Activated CD8-positive, alpha-beta memory T cell treated with anti-CD3 and anti-CD28 coated beads, Interleukin-2, amount 50 U/mL, for 1 hour (primary cell): ENCODE measurements around the gene MCMBP.
"Not testable (repeated sequence)": the region's sequence is repeated elsewhere in the genome, so short reads cannot be mapped to it uniquely, and the experiment has no call there.

Experiments used
- DNase-seq: peaks from one replicate; pipeline ENCODE4 v3.0.0-alpha.2; 2020; ENCODE audit errors: extremely low read depth

MCMBP gene, protein sequence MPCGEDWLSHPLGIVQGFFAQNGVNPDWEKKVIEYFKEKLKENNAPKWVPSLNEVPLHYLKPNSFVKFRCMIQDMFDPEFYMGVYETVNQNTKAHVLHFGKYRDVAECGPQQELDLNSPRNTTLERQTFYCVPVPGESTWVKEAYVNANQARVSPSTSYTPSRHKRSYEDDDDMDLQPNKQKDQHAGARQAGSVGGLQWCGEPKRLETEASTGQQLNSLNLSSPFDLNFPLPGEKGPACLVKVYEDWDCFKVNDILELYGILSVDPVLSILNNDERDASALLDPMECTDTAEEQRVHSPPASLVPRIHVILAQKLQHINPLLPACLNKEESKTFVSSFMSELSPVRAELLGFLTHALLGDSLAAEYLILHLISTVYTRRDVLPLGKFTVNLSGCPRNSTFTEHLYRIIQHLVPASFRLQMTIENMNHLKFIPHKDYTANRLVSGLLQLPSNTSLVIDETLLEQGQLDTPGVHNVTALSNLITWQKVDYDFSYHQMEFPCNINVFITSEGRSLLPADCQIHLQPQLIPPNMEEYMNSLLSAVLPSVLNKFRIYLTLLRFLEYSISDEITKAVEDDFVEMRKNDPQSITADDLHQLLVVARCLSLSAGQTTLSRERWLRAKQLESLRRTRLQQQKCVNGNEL

DNA sequence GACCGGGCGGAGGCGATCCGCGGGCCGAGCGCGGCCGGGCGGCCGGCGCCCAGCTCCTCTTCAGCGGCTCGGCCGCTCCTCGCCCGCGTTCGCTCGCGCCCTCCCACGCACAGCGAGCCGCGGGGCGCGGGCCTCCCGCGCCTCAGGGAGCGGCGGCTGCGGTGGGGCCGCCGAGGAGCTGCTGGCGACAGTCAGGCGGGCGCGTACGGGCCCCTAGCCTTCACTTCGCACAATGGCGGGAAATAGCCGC is at the start of gene MCMBP:
TSS of gene MCMBP (minus strand) at position 234 of the 250 bp plus-strand sequence. CDS start 259 bp downstream, outside the sequence.
- DNase-seq, result no peak

DNA sequence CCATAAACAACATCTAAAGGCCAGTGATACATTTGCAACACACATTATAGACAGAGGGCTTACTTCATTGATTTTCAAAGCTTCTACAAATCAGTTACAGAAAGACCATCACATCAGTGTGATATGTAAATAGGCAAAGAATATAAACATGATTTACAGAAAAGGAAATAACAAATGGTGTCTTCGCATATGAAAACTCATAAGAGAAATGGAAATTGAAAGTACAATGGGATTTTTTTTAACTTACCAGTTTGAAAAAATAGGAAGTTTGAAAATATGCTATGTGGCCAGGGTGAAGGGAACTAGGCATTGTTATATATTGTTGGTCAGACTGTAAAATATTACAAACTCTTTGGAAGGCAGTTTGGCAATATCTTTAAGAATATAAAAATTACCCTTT is 47.2 kb upstream of the MCMBP start:
- DNase-seq, result no peak

- DNase-seq, result no peak
These were observed 46.6 kb upstream of the MCMBP start for GRCh38 chr10:119919271-119919670.

GRCh38 chr10:119917777-119918176 is 45.1 kb upstream of the MCMBP start:
- no peak for DNase-seq

- no peak for DNase-seq
These were observed 38.0 kb upstream of the MCMBP start for GRCh38 chr10:119910689-119911088.

- DNase-seq, result no peak
These were observed 35.5 kb upstream of the MCMBP start for GRCh38 chr10:119908166-119908565.

DNA sequence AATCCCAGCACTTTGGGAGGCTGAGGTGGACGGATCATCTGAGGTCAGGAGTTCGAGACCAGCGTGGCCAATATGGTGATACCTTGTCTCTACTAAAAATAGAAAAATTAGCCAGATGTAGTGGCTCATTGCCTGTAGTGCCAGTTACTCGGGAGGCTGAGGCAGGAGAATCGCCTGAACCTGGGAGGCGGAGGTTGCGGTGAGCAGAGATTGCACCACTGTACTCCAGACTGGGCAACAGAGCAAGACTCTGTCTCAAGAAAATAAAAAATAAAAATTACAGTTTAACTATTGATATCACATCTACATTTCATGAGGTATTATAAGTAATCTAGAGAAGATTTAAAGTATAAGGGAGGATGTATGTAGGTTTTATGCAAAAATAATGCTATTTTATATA is 35.1 kb upstream of the MCMBP start:
- DNase-seq, result not testable (repeated sequence)

DNA sequence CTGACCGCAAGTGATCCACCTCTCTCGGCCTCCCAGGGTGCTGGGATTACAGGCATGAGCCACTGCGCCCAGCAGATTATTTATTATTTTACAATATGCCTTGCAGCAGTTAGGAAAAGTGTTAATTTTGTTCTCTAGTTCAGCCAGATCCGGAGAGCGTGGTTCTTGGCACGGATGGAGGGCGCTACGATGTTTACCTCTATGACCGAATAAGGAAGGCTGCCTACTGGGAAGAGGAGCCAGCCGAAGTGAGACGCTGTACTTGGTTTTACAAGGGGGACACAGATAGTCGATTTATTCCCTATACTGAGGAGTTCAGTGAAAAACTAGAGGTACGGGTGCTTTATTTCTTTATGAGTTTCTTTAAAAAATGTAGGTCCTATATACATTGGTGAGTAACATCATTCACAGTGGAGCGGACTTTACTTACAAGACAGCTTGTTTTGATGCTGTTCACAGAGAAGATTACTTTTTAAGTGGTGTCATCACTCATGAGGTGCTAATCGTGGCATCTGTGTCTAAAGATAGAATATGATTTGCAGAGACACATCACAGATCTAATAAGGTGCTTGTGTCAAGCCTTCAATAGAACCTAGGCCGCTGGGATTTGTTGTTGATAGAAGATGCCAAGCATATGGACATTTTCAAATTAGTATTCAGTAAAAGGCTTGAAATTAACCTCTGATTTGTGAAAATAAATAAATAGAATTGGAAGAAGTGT is 31.5 kb upstream of the MCMBP start:
- DNase-seq, result no peak

GRCh38 chr10:119898577-119898976 is 25.9 kb upstream of the MCMBP start:
- no peak for DNase-seq

GRCh38 chr10:119896937-119897770 is 24.5 kb upstream of the MCMBP start:
- no peak for DNase-seq

DNA sequence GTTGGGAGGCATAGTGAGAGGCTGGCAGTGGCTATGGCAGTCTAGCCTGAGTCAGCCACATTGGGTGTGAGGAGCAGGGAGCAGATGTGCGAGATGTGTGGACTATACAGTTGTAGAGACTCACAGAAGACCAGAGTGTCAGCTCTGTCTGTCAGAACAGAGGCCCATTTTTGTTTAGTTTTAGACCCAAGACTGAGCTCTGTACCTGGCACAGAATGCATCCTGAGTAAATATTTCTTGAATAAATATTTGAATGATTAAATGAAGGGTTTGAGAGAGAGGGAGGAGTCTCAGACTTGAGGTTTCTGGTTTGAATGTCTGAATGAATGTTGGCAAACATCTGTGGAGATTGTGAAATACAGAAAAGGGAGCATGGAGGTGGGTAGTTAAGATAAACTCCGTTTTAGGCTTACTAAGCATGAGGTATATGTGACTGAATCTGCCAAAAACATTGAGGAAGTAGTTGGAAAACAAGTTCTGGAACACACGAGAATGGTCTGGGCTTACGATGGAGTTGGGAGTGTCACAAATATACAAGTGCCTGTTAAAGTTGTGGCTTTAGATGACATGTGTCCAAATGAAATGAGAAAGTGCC is 23.5 kb upstream of the MCMBP start:
- DNase-seq, result no peak

GRCh38 chr10:119893845-119894427 is 21.3 kb upstream of the MCMBP start:
- DNase-seq, result no peak

- DNase-seq, result no peak
These were observed 20.4 kb upstream of the MCMBP start for GRCh38 chr10:119893074-119893473.

DNA sequence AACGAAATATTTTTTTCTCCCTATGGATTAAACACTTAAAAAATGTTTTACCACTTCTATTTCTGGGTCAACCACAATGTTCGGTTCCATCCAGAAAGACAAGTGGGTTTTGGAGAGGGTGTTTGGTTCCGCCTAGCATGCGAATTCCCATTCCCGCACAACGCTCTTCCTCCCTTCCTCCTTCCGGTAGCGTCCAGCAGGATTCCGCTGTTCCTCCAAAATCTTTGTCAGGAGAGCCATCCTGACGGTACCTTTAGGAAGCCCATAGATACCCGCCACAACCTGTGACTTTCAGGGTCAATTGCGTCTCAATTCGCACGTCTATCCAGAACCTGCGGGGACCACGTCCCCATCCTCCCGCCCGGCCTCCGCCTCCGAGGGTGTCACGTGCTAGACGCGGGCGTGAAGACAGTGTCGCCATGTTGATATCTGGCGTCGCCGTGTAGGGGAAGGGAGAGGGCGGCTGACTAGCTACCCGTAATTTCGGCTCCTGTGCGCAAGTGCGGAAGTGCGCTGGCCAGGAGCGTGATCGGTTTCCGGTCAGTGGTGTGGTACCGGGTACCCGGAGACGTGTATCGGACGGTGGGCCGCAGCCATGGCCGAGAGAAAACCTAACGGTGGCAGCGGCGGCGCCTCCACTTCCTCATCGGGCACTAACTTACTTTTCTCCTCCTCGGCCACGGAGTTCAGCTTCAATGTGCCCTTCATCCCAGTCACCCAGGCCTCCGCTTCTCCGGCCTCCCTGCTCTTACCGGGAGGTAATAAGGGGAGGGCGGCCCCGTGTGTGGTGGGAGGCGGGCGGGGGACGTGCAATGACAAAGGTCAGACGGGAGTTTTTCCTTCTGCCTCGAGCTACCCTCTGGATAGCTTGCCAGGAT is 19.8 kb upstream of the MCMBP start, which contains the start of gene SEC23IP:
TSS of gene SEC23IP (plus strand) at position 543 of the 878 bp plus-strand sequence. CDS start at position 596, 53 bp downstream.
- peak; percentile 70 for DNase-seq

GRCh38 chr10:119891849-119892187 is 19.2 kb upstream of the MCMBP start:
- DNase-seq, result not testable (repeated sequence)

DNA sequence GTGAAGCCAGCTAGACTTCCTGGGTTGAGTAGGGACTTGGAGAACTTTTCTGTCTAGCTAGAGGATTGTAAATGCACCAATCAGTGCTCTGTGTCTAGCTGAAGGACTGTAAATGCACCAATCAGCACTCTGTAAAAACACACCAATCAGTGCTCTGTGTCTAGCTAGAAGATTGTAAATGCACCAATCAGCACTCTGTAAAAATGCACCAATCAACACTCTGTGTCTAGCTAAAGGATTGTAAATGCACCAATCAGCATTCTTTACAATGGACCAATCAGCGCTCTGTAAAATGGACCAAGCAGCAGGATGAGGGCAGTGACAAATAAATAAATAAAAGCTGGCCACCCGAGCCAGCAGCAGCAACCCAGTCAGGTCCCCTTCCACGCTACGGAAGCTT is 17.7 kb upstream of the MCMBP start:
- not testable (repeated sequence) for DNase-seq

DNA sequence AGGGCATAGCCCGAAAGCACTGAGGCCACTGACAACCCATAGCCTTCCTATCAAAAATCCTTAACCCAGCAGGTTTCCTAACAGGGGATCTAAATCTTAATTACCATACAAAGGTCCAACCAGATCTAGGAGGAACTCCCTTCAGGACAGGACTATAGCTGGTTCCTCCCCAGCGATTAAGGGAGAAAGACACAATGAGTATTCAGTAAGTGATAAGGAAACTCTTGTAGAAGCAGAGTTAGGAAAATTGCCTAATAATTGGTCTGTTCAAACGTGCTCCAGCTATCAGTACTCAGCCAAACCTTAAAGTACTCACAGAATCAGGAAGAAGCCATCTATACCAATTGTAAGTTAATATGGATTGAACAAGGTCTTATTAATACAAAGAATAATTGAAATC is 16.6 kb upstream of the MCMBP start:
- not testable (repeated sequence) for DNase-seq

GRCh38 chr10:119888715-119889114 is 16.1 kb upstream of the MCMBP start:
- not testable (repeated sequence) for DNase-seq

DNA sequence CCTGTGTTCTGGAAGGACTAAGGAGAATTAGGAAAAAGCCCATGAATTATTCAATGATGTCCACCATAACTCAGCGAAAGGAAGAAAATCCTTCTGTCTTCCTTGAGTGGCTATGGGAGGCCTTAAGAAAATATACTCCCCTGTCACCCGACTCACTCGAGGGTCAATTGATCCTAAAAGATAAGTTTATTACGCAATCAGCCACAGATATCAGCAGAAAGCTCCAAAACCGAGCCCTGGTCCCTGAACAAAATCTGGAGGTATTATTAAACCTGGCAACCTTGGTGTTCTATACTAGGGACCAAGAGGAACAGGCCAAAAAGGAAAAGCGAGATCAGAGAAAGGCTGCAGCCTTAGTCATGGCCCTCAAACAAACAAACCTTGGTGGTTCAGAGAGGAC is 13.4 kb upstream of the MCMBP start:
- DNase-seq, result not testable (repeated sequence)
